KOPT-K1 (cell line): Measurements from ENCODE around the gene TNFAIP2.

Experiments
- H3K27ac ChIP-seq: fragments of 200-600 bp; sonication (generic); 2 replicates; pipeline ENCODE4 v1.5.1; 2016; ENCODE audit warnings: antibody characterized with exemption, mild to moderate bottlenecking, low read depth, low read length; ENCODE audit not compliant: poor library complexity, severe bottlenecking
- H3K36me3 ChIP-seq: fragments of 200-600 bp; sonication (generic); 2 replicates; pipeline ENCODE4 v1.5.1; 2017; ENCODE audit warnings: antibody characterized with exemption, mild to moderate bottlenecking, low read length, moderate library complexity; ENCODE audit not compliant: insufficient read depth
- H3K9me3 ChIP-seq: fragments of 200-600 bp; sonication (generic); 2 replicates; pipeline ENCODE4 v1.5.1; 2017; ENCODE audit warnings: antibody characterized with exemption, low read length, mild to moderate bottlenecking; ENCODE audit not compliant: insufficient read depth, poor library complexity, severe bottlenecking

TNFAIP2 gene

DNA sequence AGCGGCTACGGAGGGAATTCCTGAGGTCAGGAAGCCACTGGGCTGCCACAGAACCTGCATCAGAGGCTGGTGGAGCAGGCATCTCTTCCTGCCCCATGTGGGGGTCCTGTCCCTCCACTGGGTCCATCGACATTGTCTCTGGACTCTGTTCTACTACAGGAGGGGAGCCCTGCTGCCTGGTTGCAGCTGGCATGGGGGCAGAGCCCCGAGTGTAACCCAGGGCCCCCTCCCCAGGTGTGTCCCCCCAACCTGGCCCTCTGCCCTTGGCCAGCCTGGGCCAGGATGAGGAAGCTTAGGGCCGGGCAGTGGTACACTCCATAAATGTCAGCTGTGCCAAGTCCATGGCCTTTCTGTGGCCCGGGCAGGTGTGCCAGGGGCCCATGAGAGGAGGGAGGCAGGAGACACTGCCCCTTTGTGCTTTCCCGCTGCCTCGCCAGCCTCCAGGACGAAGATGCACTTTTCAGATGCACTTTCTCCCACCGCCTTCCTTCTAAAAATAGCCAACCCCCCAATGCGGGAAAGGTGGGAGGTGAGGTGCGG is 32.7 kb upstream of the TNFAIP2 start:
- Histone ChIP-seq H3K9me3 (no peaks in the 10 kb centered on the region), H3K36me3 (no peaks in the 10 kb centered on the region), H3K27ac (no peak overlapping the region)

DNA sequence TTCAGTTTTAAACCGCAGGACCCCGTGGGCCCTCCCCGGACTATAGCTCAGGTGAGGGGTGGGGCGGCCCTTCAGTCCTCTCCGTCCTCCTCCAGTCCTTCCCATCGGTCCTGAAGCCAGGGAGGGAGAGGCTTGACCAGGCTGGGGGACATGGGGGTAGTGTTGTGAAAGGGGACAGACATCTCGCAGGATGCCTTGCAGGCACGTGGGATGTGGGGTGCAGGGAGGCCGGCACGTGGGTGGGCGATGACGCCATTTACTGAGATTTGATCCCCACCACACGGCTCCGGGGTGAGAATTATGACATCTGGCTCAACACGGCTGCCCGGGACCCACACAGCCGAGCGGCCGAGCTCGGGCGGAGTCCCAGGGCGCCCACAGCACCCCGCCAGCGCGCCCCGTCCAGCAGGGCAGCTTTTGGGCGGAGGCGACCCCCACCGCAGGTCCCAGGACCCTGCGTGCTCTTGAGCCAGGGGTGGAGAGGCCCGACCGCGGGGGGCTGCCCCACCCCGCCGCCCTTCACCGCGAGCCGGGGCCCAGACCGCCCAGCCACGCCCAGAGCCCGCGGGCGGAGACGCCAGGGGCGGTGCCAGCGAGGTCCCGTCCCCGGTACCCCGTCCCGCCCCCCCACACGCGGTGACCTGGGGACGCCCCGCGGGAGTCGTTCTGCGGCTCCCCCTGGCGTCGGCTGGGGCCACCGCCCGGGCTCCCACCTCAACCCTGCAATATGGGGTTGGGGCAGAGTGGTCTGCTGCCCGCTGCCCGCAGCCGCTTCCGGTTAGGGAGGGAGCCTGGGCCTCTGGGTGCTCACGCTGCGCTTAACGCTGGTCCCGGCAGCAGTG is 32.0 kb upstream of the TNFAIP2 start:
- H3K9me3 ChIP-seq = no peaks in the 10 kb centered on the region
- no peaks in the 10 kb centered on the region for H3K36me3 ChIP-seq
- H3K27ac ChIP-seq = no peak overlapping the region

DNA sequence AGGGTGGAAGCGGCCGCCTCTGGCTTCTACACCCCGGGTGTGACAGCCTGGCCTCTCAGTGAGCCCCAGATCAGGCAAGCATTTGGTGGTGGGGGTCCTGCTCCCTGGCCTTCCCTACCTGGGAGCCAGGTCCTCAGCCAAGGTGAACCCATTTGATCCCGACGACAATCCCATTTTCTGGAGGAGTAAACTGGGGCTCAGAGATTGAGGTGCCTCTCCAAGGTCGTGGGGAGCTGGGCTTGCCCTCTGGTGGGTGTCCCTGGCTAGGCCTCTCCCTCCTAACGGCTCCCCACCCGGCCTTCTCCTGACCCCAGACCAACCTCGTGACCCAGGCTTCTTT is 31.4 kb upstream of the TNFAIP2 start:
- Histone ChIP-seq H3K27ac (no peak overlapping the region), H3K9me3 (no peaks in the 10 kb centered on the region), H3K36me3 (no peaks in the 10 kb centered on the region)

DNA sequence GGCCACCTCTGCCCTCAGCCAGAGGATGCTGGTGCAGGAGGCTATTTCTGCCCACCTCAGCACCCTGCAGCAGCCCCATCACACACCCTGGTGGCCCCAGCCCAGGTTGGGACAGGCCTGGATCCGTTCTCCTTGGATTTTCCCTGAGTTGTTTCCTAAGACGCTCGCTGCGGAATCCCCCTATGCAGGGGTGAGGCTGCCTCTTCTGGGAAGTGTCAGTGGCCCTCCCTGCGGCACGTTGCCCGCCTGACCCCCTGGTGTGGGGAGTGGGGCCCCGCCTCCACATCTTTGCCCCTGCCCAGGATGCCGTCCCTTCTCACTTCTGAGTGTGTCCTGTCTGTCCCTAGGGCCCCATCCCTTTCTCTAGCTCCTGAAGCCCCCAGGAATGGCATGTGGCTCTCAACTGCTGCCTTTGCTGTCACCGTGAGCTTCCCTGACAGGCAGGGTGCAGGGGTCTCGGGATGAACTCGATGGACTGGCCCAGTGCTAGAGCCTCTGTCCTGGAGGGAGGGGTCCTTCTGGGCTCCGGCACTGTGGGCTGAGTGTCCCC is 29.3 kb upstream of the TNFAIP2 start:
- Histone ChIP-seq H3K27ac (no peak overlapping the region), H3K9me3 (no peaks in the 10 kb centered on the region)

DNA sequence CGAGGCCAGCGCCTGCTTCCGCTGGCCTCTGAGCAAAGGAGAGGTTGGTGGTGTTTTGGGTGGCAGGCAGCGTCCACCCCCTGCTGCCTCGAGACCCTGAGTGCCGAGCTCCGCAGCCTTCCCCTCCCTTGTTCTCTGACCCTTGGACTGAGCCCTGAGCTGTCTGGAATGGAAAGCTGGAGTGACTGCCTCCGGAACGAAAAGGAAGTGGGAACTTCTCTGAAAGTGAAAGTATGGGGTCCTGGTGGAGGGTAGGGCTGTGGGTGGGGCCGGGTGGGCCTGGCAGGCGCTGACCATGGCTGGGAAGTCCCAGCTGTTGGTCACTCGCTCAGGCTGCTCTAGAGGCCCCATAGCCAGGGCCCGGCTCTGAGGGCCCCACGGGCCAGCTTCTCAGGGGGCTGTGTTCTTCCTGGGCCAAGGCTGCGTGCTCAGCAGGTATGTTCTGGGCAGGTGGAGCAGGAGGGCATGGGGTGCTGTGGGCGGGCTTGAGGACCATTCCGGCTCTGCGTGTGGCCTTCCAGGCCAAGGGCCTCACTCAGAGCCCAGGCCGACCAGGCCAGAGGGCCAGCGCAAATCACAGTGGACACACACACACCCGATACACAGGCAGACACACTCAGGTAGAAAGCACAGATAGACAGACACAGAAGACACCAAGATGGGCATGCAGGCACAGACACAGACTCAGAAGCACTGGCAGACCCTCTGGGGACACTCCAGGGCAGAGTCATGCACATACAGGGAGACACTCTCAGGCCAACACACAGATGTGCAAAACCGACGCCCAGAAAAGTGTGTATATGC is 28.7 kb upstream of the TNFAIP2 start, which contains the start of gene EXOC3L4:
TSS of gene EXOC3L4 (plus strand) at position 320 of the 804 bp plus-strand sequence. CDS start 5,495 bp downstream, outside the sequence.
- Histone ChIP-seq H3K27ac (no peak within 1 kb of the TSS), H3K36me3 (no peaks in the 10 kb centered on the region), H3K9me3 (no peaks in the 10 kb centered on the region)

More for the DNA sequence above, 29.3 kb upstream of the TNFAIP2 start:
- H3K36me3 ChIP-seq = no peaks in the 10 kb centered on the region

DNA sequence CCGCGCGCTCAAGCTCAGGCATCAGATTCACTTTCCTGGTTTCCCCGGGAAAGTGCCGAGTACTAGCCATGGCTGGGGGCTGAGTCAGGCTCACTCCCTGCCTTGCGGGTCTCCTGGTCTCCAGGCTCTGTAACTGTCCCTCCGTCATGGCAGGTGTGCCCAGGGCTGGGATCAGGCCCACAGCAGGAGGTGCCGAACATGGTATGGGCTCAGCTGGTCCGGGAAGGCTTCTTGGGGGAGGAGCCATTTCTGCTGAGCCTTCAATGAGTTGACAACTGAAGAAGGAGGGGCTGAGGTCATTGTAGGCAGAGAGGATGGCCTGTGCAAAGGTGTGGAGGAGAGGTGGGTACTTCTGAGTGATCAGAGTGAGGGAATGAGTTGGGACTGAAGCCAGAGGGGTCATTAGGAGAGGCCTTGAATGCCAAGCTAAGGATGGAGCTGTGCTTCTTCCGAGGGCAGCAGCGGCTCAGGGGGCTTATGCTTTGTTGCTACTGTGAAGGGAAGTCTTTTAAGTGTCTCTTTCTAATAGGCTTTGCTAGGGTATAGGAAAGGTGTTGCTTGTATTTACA is 28.0 kb upstream of the TNFAIP2 start:
- no peaks in the 10 kb centered on the region for H3K36me3 ChIP-seq
- no peaks in the 10 kb centered on the region for H3K9me3 ChIP-seq
- no peak overlapping the region for H3K27ac ChIP-seq

DNA sequence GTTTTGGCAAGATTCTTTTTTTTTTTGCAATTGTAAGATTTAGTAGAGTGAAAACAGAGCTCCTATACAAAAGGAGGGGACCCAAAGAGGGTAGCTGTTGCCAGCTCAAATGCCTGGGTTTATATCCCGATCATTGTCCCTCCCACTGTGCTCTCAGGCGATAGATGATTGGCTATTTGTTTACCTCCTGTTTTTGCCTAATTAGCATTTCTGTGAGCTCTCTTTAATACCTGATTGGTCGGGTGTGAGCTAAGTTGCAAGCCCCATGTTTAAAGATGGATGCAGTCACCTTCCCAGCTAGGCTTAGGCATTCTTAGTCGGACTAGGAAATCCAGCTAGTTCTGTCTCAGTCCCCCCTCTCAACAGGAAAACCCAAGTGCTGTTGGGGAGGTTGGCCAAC is 26.9 kb upstream of the TNFAIP2 start:
- H3K36me3 ChIP-seq = no peaks in the 10 kb centered on the region
- no peak overlapping the region for H3K27ac ChIP-seq
- no peaks in the 10 kb centered on the region for H3K9me3 ChIP-seq

DNA sequence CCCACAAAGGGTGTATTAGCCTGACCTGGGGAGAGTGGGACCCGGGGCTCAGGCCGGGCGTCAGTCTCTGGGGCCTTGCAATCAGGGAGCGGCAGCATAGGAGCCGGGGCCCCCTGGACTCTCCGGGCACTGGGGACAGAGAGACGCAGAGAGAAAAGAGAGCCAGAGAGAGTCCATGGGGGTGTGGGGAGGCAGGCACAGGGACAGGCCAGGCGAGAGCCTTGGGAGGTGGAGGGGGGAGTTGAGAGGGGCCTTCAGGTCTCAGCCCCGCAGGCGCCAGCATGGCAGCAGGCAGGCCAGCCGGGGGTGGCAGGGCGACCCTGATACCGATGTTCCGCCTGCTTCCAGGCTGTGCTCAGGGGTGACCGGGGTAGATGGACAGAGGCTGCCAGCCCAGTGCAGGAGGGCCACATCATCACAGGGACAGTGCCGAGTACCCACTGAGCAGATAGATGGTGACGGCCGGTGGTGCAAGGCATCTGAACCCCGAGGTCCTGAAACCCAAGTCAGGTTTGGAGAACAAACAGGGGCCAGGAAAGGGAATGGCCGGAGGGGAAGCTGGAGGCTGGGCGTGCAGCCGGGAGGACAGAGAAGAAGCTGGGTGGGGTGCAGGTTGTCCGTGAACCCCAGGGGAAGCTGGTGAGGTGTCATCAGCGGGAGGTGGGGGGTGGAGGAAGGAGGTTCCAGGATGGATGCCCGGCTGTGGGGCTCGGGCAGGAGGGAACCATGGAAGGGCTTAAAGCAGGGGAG is 25.8 kb upstream of the TNFAIP2 start:
- no peaks in the 10 kb centered on the region for H3K9me3 ChIP-seq
- H3K36me3 ChIP-seq = no peaks in the 10 kb centered on the region
- H3K27ac ChIP-seq = no peak overlapping the region

DNA sequence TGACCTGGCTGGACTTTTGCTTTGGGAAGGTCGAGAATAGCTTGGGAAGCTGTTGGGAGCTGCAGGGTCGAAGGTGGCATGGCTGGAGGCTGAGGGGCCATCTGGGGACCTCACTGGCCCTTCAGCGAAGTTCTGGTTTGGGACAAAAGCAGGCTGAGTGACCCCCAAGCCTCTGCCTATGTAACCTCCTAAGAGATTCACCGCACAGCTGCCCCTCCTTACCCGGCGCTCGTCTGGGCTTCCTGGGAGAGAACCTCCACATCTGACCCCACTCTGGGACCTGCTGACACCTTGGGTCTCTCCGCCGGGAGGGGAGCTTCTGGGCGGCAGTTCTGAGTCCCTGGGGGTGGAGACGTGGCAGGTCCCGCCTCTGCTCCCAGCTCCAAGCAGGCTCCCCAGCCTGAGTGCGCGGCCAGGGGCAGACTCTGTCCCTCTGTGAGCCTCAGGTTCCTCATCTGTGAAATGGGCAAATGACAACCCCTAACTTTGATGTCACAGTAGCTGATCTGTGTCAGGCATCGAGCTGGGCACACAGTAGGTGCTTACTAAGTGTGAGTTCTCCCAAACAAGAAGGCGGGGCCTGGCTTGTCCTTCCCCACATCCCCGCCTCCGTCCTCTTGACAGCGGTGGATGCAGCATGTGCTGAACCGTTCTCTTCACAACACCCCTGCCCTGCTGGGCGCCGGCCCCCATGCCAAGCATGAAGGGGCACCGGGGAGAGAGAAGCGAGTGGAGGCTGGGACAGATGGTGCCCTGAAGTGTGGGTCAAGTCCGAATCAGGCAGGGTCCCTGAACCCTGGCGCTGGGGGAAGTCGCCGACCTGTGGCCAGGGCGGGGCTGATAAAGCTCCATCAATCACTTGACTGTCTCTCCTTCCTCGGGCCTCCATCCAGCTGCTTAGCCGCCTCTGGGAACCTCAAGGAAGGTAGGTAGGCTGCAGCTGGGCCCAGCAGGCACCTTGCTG is 25.0 kb upstream of the TNFAIP2 start:
- H3K27ac ChIP-seq = no peak overlapping the region

DNA sequence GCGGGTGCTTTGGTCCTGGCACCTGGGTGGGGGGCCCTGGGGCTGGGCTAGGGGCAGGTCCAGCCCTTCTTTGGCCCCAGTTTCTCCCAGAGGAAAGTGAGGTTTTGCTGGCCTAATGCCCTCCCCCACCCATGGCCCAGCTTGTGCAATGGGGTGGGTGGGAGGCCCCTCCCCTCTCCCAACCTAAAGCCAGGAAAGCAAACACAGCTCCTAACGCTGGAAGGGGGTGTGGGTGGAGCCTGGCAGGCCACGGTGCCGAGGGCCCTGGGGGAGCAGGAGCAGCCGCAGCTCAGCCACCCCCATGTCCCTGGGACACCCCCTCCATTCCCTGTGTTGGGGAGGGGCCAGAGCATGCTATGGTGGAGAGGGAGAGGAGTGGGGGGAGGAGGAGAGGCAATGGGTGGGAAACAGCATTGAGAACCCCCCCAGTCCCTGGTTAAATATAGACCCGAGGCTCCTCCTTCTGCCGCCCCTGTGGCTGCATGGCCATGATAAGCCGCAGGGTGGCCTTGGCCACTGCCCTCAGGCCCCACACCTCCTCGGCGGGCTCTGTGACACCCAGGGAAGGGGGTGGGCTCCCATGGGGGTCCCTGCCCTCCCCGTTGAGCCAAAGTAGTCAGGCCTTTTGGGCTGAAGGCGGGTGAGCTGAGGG is 24.1 kb upstream of the TNFAIP2 start:
- Histone ChIP-seq H3K36me3 (no peaks in the 10 kb centered on the region), H3K27ac (no peak overlapping the region), H3K9me3 (no peaks in the 10 kb centered on the region)

More for the DNA sequence above, 25.0 kb upstream of the TNFAIP2 start:
- H3K36me3 ChIP-seq = no peaks in the 10 kb centered on the region
- H3K9me3 ChIP-seq = no peaks in the 10 kb centered on the region

DNA sequence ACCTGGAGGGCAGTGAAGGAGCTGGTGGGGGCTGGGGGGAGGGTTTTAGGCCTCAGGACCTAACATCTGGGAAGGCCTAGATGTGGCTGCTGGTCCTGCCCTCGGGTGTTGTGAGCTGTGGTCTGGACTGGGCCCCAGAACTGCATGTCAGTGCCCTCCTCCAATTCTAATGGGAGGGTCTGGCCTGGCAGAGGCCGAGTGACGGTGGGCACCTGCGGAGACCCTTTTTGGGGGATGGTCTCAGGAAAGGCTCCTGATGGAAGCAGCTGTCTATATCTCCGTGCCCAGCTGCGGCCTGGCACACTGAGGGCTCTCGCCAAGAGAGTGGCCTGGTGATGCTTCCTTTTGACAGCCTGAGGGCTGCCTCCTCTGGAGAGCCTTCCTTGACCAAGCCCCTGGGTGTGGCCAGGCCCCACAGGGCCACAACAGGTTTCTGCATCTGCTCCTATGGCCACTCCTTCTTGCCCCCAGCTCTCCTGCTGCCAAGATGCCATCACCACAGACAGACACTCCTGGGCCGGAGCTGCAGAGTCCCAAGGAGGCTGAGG is 23.5 kb upstream of the TNFAIP2 start:
- Histone ChIP-seq H3K27ac (no peak overlapping the region), H3K36me3 (no peaks in the 10 kb centered on the region), H3K9me3 (no peaks in the 10 kb centered on the region)

DNA sequence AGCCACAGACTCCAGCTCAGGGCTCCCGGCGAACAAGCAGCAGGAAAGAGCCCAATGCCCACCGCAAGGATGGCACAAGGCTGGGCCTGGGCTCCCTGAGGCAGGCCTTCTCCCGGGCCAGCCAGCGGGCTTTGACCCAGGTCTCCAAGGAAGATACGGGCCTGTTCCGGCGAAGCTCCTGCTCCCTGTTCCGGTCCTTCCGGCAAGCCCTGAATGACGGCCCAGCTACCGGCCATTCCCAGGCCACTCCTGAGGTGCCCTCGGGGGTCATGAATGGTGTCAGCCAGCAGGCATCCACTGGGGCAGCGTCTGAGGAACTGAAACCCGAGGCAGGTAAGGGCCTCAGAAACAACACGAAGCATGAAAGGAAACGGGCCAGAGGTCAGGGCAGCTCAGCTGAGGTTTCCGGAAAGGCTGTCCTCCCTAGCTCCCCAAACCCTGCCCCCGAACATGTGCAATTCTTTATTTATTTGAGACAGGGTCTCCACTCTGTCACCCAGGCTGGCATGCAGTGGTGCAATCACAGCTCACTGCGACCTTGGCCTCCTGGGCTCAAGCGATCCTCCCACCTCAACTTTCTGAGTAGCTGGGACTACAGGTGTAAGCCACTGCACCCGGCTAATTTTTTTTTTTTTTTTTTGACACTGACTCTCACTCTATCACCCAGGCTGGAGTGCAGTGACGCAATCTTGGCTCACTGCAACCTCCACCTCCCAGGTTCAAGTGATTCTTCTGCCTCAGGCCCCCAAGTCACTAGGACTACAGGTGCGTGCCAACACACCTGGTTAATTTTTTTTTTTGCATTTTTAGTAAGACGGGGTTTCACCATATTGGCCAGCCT is 22.8 kb upstream of the TNFAIP2 start:
- Histone ChIP-seq H3K27ac (no peak overlapping the region), H3K9me3 (no peaks in the 10 kb centered on the region), H3K36me3 (no peaks in the 10 kb centered on the region)
